ENCODE results near the gene RTL10.

DNA sequence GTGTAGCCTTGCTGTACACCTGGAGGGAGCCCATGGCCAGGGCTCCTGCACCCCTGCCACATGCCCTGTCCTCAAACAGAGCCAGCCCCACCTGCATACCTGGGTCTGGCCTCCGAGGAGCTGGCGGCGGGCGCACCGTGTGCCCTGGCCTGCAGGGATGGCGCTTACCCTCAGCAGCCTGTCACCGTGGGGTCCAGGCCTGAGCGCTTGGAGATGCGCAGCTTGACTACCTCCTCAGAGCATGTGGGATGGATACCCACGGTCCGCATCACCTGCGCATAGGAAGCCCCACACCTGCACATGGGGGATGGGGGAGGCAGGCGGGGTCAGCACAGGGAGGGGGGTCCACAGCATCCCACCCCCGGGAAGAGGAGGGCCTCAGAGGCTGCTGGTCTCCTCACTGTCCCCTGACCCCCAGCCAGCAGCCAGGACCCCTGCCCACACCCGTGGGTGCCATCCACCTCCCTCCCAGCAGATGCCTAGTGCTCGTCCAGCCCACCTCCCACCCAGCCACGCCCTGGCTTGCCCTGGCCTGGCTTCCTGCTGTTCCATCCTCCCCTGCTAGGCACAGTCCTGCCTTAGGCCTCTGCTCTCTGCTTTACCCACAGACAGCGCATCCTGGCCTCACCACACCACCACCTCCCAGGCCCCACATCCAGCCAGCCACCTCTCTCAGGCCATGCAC lies 22.4 kb upstream of the RTL10 start:
- no peak for TF ChIP-seq EZH2 (IDR thresholded peaks at IDR 0.05; ENCODE audit: low read length)
- TF ChIP-seq CTCF (optimal IDR thresholded peaks at IDR 0.05 in 1 of 3, IDR thresholded peaks at IDR 0.05 in 1 of 3, conservative IDR thresholded peaks at IDR 0.05 in 1 of 3; ENCODE audit: extremely low read depth in 1 of 3, insufficient read depth in 2 of 3, low read length in 3 of 3), result no peak
